ENCODE data around the gene SIRT7.

Gene SIRT7

DNA sequence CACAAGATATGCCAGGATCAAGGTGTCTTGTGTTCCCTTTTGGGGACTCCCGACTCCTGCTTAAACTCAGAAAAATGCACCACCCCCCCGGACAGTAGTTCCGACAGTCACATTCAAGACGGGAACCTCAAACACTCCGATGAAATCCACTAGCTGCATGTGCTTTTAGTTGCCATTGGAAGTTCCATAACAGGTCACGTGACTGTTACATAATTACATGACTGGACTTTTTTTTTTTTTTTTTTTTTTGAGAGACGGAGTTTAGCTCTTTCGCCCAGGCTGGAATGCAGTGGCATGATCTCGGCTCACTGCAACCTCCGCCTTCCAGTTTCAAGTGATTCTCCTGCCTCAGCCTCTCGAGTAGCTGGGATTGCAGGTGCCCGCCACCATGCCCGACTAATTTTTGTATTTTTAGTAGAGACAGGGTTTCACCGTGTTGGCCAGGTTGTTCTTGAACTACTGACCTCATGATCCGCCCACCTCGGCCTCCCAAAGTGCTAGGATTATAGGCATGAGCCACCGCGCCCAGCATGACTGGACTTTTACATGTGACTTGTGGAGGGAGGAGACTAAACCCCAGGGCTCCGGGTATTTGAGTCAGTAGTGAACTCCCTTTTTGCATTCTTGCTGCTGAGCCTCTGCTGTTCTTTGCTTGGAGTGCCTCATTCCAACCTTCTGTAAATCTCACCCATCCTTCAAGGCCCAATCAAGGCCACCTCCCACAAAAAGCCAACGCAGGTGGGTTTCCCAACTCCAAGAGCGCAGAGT lies 1.6 kb downstream of the SIRT7 start:
- peak overlapping the region; percentile 66 to 71 for H3K4me3 ChIP-seq
- H3K36me3 ChIP-seq: peaks cover 24 to 69% (median 46%) of the 10 kb centered on the region in 3 donors
- H3K4me1 ChIP-seq: peaks cover 0 to 38% (median 16%) of the 10 kb centered on the region in 4 donors
- intact Hi-C loops (cut with DNase I; ENCODE audit: low total_unique reads): no loop called here
- H3K27me3 ChIP-seq: no peaks in the 10 kb centered on the region
- no peaks in the 10 kb centered on the region for H3K9me3 ChIP-seq
- no peak for DNase-seq
- peak overlapping the region in 1 of 2 donors; percentile 56 for H3K27ac ChIP-seq
- TF ChIP-seq CTCF (IDR thresholded peaks at IDR 0.05): no peak

DNA sequence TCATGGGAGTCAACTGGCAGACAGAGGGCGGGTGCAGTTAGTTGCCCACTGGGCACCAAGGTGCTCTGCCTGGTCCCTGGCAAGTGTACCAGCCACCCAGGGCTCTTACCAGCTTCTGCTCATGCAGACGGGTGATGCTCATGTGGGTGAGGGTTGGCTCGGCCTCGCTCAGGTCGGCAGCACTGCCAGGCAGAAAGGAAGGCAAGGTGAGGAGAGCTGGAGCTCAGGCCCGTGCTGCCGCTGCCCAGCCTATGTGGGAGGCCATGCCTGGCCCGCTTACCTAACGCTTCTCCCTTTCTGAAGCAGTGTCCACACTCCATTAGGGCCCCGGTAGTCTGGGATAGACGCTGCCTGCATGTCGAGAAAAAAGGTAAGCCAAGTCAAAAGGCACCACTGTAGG lies 2.6 kb downstream of the SIRT7 start:
- no peaks in the 10 kb centered on the region for H3K27me3 ChIP-seq
- peaks cover 24 to 58% (median 39%) of the 10 kb centered on the region in 3 donors for H3K36me3 ChIP-seq
- intact Hi-C loops (cut with DNase I; ENCODE audit: low total_unique reads): no loop called here
- H3K27ac ChIP-seq: no peak overlapping the region
- H3K4me3 ChIP-seq: no peak overlapping the region
- H3K4me1 ChIP-seq: peaks cover 0 to 37% (median 20%) of the 10 kb centered on the region in 4 donors
- DNase-seq: no peak
- no peak for TF ChIP-seq CTCF (IDR thresholded peaks at IDR 0.05)
- H3K9me3 ChIP-seq: no peaks in the 10 kb centered on the region

DNA sequence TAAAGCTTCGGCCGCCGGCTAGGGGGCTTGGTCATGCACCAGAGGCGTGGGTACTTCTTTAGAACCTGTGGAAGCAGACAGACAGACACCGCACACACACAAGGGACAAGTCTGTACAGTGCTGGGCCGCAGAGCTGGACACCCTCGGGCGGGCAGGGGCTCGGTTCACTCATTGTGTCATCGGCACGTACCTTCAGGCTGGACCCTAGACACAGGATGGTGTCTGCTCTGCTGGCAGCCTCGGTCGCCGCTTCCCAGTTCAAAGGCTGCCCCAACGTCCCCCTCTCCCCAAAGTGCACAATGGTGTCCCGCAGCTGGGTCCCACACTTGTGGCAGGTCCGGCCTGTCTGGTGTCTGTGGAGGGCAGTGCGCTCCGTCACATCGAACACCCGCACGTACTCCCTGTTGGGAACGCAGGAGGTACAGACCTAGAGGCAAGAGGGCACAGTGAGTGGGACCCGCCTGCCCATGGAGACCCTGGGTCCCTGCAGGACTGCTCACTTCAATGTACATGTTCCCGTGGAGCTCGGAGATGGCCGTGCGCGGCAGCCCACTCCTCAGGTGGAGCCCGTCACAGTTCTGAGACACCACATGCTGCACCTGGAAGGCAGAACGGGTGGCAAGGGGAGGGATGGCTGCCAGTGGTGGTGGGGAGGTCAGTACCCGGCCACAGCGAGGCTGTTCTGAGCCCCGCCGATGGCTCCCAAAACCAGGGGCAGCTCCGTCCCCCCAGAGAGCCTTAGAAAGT lies 3.7 kb downstream of the SIRT7 start:
- Histone ChIP-seq H3K36me3 (peaks cover 24 to 47% (median 39%) of the 10 kb centered on the region in 3 donors), H3K9me3 (no peaks in the 10 kb centered on the region), H3K4me1 (peaks cover 0 to 45% (median 25%) of the 10 kb centered on the region in 4 donors), H3K4me3 (no peak overlapping the region), H3K27me3 (no peaks in the 10 kb centered on the region), H3K27ac (no peak overlapping the region)
- no peak for TF ChIP-seq CTCF (IDR thresholded peaks at IDR 0.05)
- intact Hi-C loops (cut with DNase I; ENCODE audit: low total_unique reads): no loop called here
- DNase-seq: no peak

GRCh38 chr17:81913394-81914102 lies 4.4 kb downstream of the SIRT7 start:
- intact Hi-C loops (cut with DNase I; ENCODE audit: low total_unique reads): no loop called here
- H3K4me1 ChIP-seq: peaks cover 0 to 45% (median 25%) of the 10 kb centered on the region in 4 donors

More at GRCh38 chr17:81913394-81914102, 4.4 kb downstream of the SIRT7 start:
- no peak for DNase-seq
- TF ChIP-seq CTCF (IDR thresholded peaks at IDR 0.05): no peak
- no peaks in the 10 kb centered on the region for H3K27me3 ChIP-seq
- H3K36me3 ChIP-seq: peaks cover 24 to 44% (median 43%) of the 10 kb centered on the region in 3 donors
- H3K27ac ChIP-seq: no peak overlapping the region
- no peak overlapping the region for H3K4me3 ChIP-seq
- no peaks in the 10 kb centered on the region for H3K9me3 ChIP-seq
